HL-60 (cell line): ENCODE data around the gene SYTL2.

Experiments used
- CTCF ChIP-seq: IDR thresholded peaks from one replicate; pipeline ENCODE4 v1.5.1; 2011; ENCODE audit warnings: low read length, control low read depth, inconsistent platforms; ENCODE audit not compliant: insufficient read depth
- GABPA ChIP-seq: IDR thresholded peaks from 2 replicates; pipeline ENCODE4 v1.6.1; 2012; ENCODE audit warnings: low read depth

GRCh38 chr11:85810521-85810870 lies 445 bp downstream of the SYTL2 start:
- TF ChIP-seq GABPA (no peak), CTCF (no peak)
